ENCODE measurements around the gene ZDHHC14. TPM values are rescaled to one million over a fixed set of nuclear protein-coding genes. Genes with fewer than 3 reads are reported as not detected.

ZDHHC14 gene
- total RNA-seq, 6 experiments from 2014 or later, result 5.2 to 6.7 (median 6.0) TPM

GRCh38 chr6:157627195-157627966 is 246.4 kb downstream of the ZDHHC14 start:
- H3K4me3 Mint-ChIP-seq, result no peak overlapping the region
- no peak for TF ChIP-seq CTCF (IDR thresholded peaks at IDR 0.05)
- DNase-seq, result no peak

GRCh38 chr6:157628463-157628862 is 247.5 kb downstream of the ZDHHC14 start:
- no peaks in the 10 kb centered on the region; the same call in 1 of the 2 replicates for H3K27me3 Mint-ChIP-seq (ENCODE audit: insufficient read depth)
- H3K27ac Mint-ChIP-seq, result no peak overlapping the region
- no peak for TF ChIP-seq CTCF (IDR thresholded peaks at IDR 0.05)
- H3K4me1 Mint-ChIP-seq (ENCODE audit: low read depth), result peaks cover 30% of the 10 kb centered on the region
- no peaks in the 10 kb centered on the region for H3K36me3 Mint-ChIP-seq (ENCODE audit: low read depth)
- DNase-seq, result no peak
- H3K9me3 Mint-ChIP-seq, result no peaks in the 10 kb centered on the region
- H3K4me3 Mint-ChIP-seq, result no peak overlapping the region

More at GRCh38 chr6:157627195-157627966, 246.4 kb downstream of the ZDHHC14 start:
- no peaks in the 10 kb centered on the region for H3K36me3 Mint-ChIP-seq (ENCODE audit: low read depth)
- peaks cover 21% of the 10 kb centered on the region for H3K4me1 Mint-ChIP-seq (ENCODE audit: low read depth)
- no peaks in the 10 kb centered on the region; the same call in 1 of the 2 replicates for H3K27me3 Mint-ChIP-seq (ENCODE audit: insufficient read depth)
- no peak overlapping the region for H3K27ac Mint-ChIP-seq
- no peaks in the 10 kb centered on the region for H3K9me3 Mint-ChIP-seq

- Mint-ChIP-seq H3K36me3 (ENCODE audit: low read depth) (no peaks in the 10 kb centered on the region), H3K4me1 (ENCODE audit: low read depth) (peaks cover 30% of the 10 kb centered on the region), H3K27ac (no peak overlapping the region), H3K27me3 (ENCODE audit: insufficient read depth) (no peaks in the 10 kb centered on the region; the same call in 1 of the 2 replicates), H3K4me3 (no peak overlapping the region), H3K9me3 (no peaks in the 10 kb centered on the region)
- DNase-seq, result no peak
- TF ChIP-seq CTCF (IDR thresholded peaks at IDR 0.05), result no peak
Measured at GRCh38 chr6:157629220-157629619, 248.2 kb downstream of the ZDHHC14 start.

- H3K9me3 Mint-ChIP-seq, result no peaks in the 10 kb centered on the region
Measured at GRCh38 chr6:157630463-157631080, 249.6 kb downstream of the ZDHHC14 start.

GRCh38 chr6:157631412-157631811 is 250.4 kb downstream of the ZDHHC14 start:
- Mint-ChIP-seq H3K27ac (no peak overlapping the region), H3K4me3 (no peak overlapping the region), H3K4me1 (ENCODE audit: low read depth) (peaks cover 13% of the 10 kb centered on the region), H3K27me3 (ENCODE audit: insufficient read depth) (no peaks in the 10 kb centered on the region), H3K36me3 (ENCODE audit: low read depth) (no peaks in the 10 kb centered on the region), H3K9me3 (no peaks in the 10 kb centered on the region)
- DNase-seq, result no peak
- TF ChIP-seq CTCF (IDR thresholded peaks at IDR 0.05), result no peak

More at GRCh38 chr6:157630463-157631080, 249.6 kb downstream of the ZDHHC14 start:
- Mint-ChIP-seq H3K27me3 (ENCODE audit: insufficient read depth) (no peaks in the 10 kb centered on the region), H3K27ac (no peak overlapping the region), H3K4me1 (ENCODE audit: low read depth) (peaks cover 19% of the 10 kb centered on the region), H3K36me3 (ENCODE audit: low read depth) (no peaks in the 10 kb centered on the region), H3K4me3 (no peak overlapping the region)
- TF ChIP-seq CTCF (IDR thresholded peaks at IDR 0.05), result no peak
- no peak for DNase-seq

Data from HFFc6 (cell line).